HEK293 (cell line): ENCODE data around the gene MKKS.

Source experiments
- CTCF ChIA-PET: fragments of 350-600 bp; formaldehyde crosslinking; extraction: SDS; loops from one replicate; lab custom pipeline; 2021; ENCODE audit warnings: antibody characterized with exemption; lab: Yijun Ruan, JAX
- POLR2A ChIA-PET: fragments of 300-600 bp; formaldehyde crosslinking; extraction: SDS; loops from one replicate; lab custom pipeline; 2020; ENCODE audit warnings: antibody characterized with exemption, inconsistent platforms; lab: Yijun Ruan, JAX
- H3K27ac ChIP-seq: fragments of 200-500 bp; sonication (Bioruptor generic); 2 replicates; pipeline ENCODE4 v1.5.1; 2014; ENCODE audit warnings: low read depth, low read length, control low read depth, inconsistent platforms; ENCODE audit errors: extremely low read depth
- H3K36me3 ChIP-seq, 2 experiments: fragments of 200-500 bp in 1 of 2; sonication (Bioruptor generic) in 1 of 2; 1 replicate in 1 of 2; 2 replicates in 1 of 2; pipeline ENCODE4 v1.5.1; 2014 to 2017; ENCODE audit warnings: inconsistent platforms in 2 of 2, low read length in 2 of 2; ENCODE audit not compliant: control insufficient read depth in 2 of 2, insufficient read depth in 1 of 2
- H3K4me1 ChIP-seq: fragments of 200-500 bp; sonication (Bioruptor generic); 2 replicates; pipeline ENCODE4 v1.5.1; 2014; ENCODE audit warnings: mild to moderate bottlenecking, low read length, inconsistent platforms; ENCODE audit not compliant: control insufficient read depth, insufficient read depth
- H3K4me3 ChIP-seq: 2 replicates; pipeline ENCODE4 v1.5.1; 2011; ENCODE audit warnings: low read depth, mild to moderate bottlenecking, control low read depth, low read length, moderate library complexity
- H3K9me3 ChIP-seq: fragments of 200-500 bp; sonication (Bioruptor generic); 2 replicates; pipeline ENCODE4 v1.5.1; 2014; ENCODE audit warnings: low read depth, low read length, inconsistent platforms; ENCODE audit not compliant: control insufficient read depth, insufficient read depth
- GLI2 ChIP-seq: fragments of 450-650 bp; formaldehyde crosslinking; IDR thresholded peaks from 2 replicates; pipeline ENCODE4; 2017; ENCODE audit warnings: missing biosample characterization, missing genetic modification characterization, low read depth, borderline replicate concordance
- GLI4 ChIP-seq: fragments of 450-650 bp; formaldehyde crosslinking; IDR thresholded peaks from 2 replicates; pipeline ENCODE4 v1.5.1; 2016; ENCODE audit warnings: missing biosample characterization, missing genetic modification characterization
- GLIS1 ChIP-seq: fragments of 450-650 bp; formaldehyde crosslinking; IDR thresholded peaks from 2 replicates; pipeline ENCODE4 v1.5.1; 2016; ENCODE audit warnings: missing biosample characterization, missing genetic modification characterization
- IKZF3 ChIP-seq: fragments of 450-650 bp; IDR thresholded peaks from 2 replicates; pipeline ENCODE4 v1.5.0; 2018; ENCODE audit warnings: missing biosample characterization, mild to moderate bottlenecking, missing genetic modification characterization, moderate library complexity
- KLF16 ChIP-seq: fragments of 450-650 bp; formaldehyde crosslinking; IDR thresholded peaks from 2 replicates; pipeline ENCODE4 v1.5.1; 2017; ENCODE audit warnings: missing biosample characterization, missing genetic modification characterization
- KLF8 ChIP-seq: fragments of 450-650 bp; formaldehyde crosslinking; IDR thresholded peaks from 2 replicates; pipeline ENCODE4 v1.5.1; 2016; ENCODE audit warnings: missing biosample characterization, missing genetic modification characterization
- SALL2 ChIP-seq: fragments of 450-650 bp; formaldehyde crosslinking; IDR thresholded peaks from 2 replicates; pipeline ENCODE4 v1.5.0; 2017; ENCODE audit warnings: missing biosample characterization, mild to moderate bottlenecking, missing genetic modification characterization, borderline replicate concordance
- SCRT1 ChIP-seq: fragments of 450-650 bp; formaldehyde crosslinking; IDR thresholded peaks from 2 replicates; pipeline ENCODE4 v1.5.1; 2016; ENCODE audit warnings: missing biosample characterization, missing genetic modification characterization, borderline replicate concordance
- ZNF121 ChIP-seq: fragments of 450-650 bp; formaldehyde crosslinking; IDR thresholded peaks from 2 replicates; pipeline ENCODE4 v1.5.1; 2016; ENCODE audit warnings: missing biosample characterization, missing genetic modification characterization
- ZNF138 ChIP-seq: fragments of 450-650 bp; formaldehyde crosslinking; IDR thresholded peaks from 2 replicates; pipeline ENCODE4 v1.5.1; 2016; ENCODE audit warnings: missing biosample characterization, missing genetic modification characterization, borderline replicate concordance
- ZNF140 ChIP-seq: fragments of 450-650 bp; formaldehyde crosslinking; IDR thresholded peaks from 2 replicates; pipeline ENCODE4 v1.5.1; 2016; ENCODE audit warnings: missing biosample characterization, missing genetic modification characterization
- ZNF211 ChIP-seq: fragments of 450-650 bp; formaldehyde crosslinking; IDR thresholded peaks from 2 replicates; pipeline ENCODE4 v1.5.1; 2016; ENCODE audit warnings: low read depth, missing biosample characterization, missing genetic modification characterization
- ZNF311 ChIP-seq: fragments of 450-650 bp; formaldehyde crosslinking; IDR thresholded peaks from 2 replicates; pipeline ENCODE4 v1.5.1; 2017; ENCODE audit warnings: missing biosample characterization, missing genetic modification characterization, borderline replicate concordance
- ZNF473 ChIP-seq: fragments of 450-650 bp; formaldehyde crosslinking; IDR thresholded peaks from 2 replicates; pipeline ENCODE4 v1.5.1; 2017; ENCODE audit warnings: missing biosample characterization, missing genetic modification characterization
- ZNF510 ChIP-seq: fragments of 450-650 bp; formaldehyde crosslinking; IDR thresholded peaks from 2 replicates; pipeline ENCODE4 v1.5.1; 2018; ENCODE audit warnings: mild to moderate bottlenecking, missing genetic modification characterization, missing biosample characterization; ENCODE audit not compliant: insufficient replicate concordance
- ZNF544 ChIP-seq: fragments of 450-650 bp; formaldehyde crosslinking; IDR thresholded peaks from 2 replicates; pipeline ENCODE4 v1.5.0; 2017; ENCODE audit warnings: missing biosample characterization, missing genetic modification characterization
- ZNF555 ChIP-seq: fragments of 450-650 bp; formaldehyde crosslinking; conservative IDR thresholded peaks from 2 replicates; pipeline ENCODE4 v1.5.1; 2017; ENCODE audit warnings: missing biosample characterization, mild to moderate bottlenecking, missing genetic modification characterization, inconsistent platforms
- ZNF596 ChIP-seq: fragments of 450-650 bp; IDR thresholded peaks from 2 replicates; pipeline ENCODE4 v1.5.0; 2018; ENCODE audit warnings: missing biosample characterization, mild to moderate bottlenecking, missing genetic modification characterization, moderate library complexity
- ZNF610 ChIP-seq: fragments of 450-650 bp; formaldehyde crosslinking; IDR thresholded peaks from 2 replicates; pipeline ENCODE4 v1.5.1; 2016; ENCODE audit warnings: missing biosample characterization, missing genetic modification characterization, borderline replicate concordance
- ZNF664 ChIP-seq: fragments of 450-650 bp; formaldehyde crosslinking; IDR thresholded peaks from 2 replicates; pipeline ENCODE4 v1.5.1; 2016; ENCODE audit warnings: missing biosample characterization, missing genetic modification characterization
- ZNF701 ChIP-seq: fragments of 450-650 bp; formaldehyde crosslinking; IDR thresholded peaks from 2 replicates; pipeline ENCODE4 v1.5.1; 2016; ENCODE audit warnings: missing biosample characterization, missing genetic modification characterization
- ZSCAN30 ChIP-seq: fragments of 450-650 bp; IDR thresholded peaks from 2 replicates; pipeline ENCODE4 v1.5.1; 2018; ENCODE audit warnings: missing biosample characterization, mild to moderate bottlenecking, missing genetic modification characterization, moderate library complexity
- ZXDB ChIP-seq: fragments of 450-650 bp; formaldehyde crosslinking; IDR thresholded peaks from 2 replicates; pipeline ENCODE4 v1.5.1; 2016; ENCODE audit warnings: missing biosample characterization, missing genetic modification characterization
- TF ChIP-seq, protein P1 (sequence below): fragments of 450-650 bp; formaldehyde crosslinking; IDR thresholded peaks from 2 replicates; pipeline ENCODE4 v1.5.1; 2016; ENCODE audit warnings: missing biosample characterization, missing genetic modification characterization, borderline replicate concordance
- TF ChIP-seq, protein P2 (sequence below): fragments of 450-650 bp; formaldehyde crosslinking; IDR thresholded peaks from 2 replicates; pipeline ENCODE4 v1.5.1; 2016; ENCODE audit warnings: missing biosample characterization, missing genetic modification characterization
- TF ChIP-seq, protein P3 (sequence below): fragments of 450-650 bp; formaldehyde crosslinking; IDR thresholded peaks from 2 replicates; pipeline ENCODE4 v1.5.1; 2016; ENCODE audit warnings: missing biosample characterization, missing genetic modification characterization

MKKS gene

DNA sequence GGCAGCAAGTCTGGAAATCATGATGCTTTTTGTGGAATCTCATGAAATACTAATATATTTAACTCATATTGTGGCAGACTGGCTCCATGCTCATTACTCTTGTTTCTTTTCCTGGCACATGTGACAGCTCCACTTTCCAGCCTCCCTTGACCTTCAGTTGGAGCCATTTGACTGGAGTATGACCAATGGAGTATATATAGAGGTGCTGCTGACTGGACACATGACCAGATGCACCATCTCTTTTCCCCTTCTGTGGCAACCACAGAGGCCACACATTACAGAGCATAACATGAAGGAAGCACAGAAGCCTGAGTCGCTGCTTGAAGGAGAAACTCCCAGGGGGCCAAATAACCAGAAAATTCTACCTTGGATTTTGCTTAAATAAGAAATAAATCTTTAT, 77.4 kb downstream of the MKKS start:
- Histone ChIP-seq H3K4me3 (no peak overlapping the region), H3K36me3 (no peaks in the 10 kb centered on the region), H3K4me1 (peaks cover 20% of the 10 kb centered on the region), H3K27ac (no peak overlapping the region), H3K9me3 (no peaks in the 10 kb centered on the region)
- TF ChIP-seq ZNF311 (tag by site-specific recombination), result no peak
- TF ChIP-seq ZNF701 (tag by site-specific recombination), result no peak
- TF ChIP-seq KLF8 (tag by site-specific recombination), result no peak
- TF ChIP-seq ZNF121, result no peak
- TF ChIP-seq, protein P1, sequence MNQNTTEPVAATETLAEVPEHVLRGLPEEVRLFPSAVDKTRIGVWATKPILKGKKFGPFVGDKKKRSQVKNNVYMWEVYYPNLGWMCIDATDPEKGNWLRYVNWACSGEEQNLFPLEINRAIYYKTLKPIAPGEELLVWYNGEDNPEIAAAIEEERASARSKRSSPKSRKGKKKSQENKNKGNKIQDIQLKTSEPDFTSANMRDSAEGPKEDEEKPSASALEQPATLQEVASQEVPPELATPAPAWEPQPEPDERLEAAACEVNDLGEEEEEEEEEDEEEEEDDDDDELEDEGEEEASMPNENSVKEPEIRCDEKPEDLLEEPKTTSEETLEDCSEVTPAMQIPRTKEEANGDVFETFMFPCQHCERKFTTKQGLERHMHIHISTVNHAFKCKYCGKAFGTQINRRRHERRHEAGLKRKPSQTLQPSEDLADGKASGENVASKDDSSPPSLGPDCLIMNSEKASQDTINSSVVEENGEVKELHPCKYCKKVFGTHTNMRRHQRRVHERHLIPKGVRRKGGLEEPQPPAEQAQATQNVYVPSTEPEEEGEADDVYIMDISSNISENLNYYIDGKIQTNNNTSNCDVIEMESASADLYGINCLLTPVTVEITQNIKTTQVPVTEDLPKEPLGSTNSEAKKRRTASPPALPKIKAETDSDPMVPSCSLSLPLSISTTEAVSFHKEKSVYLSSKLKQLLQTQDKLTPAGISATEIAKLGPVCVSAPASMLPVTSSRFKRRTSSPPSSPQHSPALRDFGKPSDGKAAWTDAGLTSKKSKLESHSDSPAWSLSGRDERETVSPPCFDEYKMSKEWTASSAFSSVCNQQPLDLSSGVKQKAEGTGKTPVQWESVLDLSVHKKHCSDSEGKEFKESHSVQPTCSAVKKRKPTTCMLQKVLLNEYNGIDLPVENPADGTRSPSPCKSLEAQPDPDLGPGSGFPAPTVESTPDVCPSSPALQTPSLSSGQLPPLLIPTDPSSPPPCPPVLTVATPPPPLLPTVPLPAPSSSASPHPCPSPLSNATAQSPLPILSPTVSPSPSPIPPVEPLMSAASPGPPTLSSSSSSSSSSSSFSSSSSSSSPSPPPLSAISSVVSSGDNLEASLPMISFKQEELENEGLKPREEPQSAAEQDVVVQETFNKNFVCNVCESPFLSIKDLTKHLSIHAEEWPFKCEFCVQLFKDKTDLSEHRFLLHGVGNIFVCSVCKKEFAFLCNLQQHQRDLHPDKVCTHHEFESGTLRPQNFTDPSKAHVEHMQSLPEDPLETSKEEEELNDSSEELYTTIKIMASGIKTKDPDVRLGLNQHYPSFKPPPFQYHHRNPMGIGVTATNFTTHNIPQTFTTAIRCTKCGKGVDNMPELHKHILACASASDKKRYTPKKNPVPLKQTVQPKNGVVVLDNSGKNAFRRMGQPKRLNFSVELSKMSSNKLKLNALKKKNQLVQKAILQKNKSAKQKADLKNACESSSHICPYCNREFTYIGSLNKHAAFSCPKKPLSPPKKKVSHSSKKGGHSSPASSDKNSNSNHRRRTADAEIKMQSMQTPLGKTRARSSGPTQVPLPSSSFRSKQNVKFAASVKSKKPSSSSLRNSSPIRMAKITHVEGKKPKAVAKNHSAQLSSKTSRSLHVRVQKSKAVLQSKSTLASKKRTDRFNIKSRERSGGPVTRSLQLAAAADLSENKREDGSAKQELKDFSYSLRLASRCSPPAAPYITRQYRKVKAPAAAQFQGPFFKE (tag by site-specific recombination), result no peak
- TF ChIP-seq ZXDB (tag by site-specific recombination), result no peak
- no peak for TF ChIP-seq GLI2 (tag by site-specific recombination)
- no peak for TF ChIP-seq ZNF211
- TF ChIP-seq ZNF473, result no peak
- no peak for TF ChIP-seq KLF16
- TF ChIP-seq ZNF140 (tag by site-specific recombination), result no peak
- TF ChIP-seq, protein P2, sequence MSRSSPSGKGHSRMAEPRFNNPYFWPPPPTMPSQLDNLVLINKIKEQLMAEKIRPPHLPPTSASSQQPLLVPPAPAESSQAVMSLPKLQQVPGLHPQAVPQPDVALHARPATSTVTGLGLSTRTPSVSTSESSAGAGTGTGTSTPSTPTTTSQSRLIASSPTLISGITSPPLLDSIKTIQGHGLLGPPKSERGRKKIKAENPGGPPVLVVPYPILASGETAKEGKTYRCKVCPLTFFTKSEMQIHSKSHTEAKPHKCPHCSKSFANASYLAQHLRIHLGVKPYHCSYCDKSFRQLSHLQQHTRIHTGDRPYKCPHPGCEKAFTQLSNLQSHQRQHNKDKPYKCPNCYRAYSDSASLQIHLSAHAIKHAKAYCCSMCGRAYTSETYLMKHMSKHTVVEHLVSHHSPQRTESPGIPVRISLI, result no peak
- no peak for TF ChIP-seq ZNF610 (tag by site-specific recombination)
- no peak for TF ChIP-seq ZNF555 (tag by site-specific recombination)
- no peak for TF ChIP-seq ZSCAN30 (tag by site-specific recombination)
- TF ChIP-seq ZNF138, result no peak
- TF ChIP-seq IKZF3 (tag by site-specific recombination), result no peak
- no peak for TF ChIP-seq ZNF544 (tag by site-specific recombination)
- CTCF ChIA-PET, result no interaction called here
- POLR2A ChIA-PET, result no interaction called here

DNA sequence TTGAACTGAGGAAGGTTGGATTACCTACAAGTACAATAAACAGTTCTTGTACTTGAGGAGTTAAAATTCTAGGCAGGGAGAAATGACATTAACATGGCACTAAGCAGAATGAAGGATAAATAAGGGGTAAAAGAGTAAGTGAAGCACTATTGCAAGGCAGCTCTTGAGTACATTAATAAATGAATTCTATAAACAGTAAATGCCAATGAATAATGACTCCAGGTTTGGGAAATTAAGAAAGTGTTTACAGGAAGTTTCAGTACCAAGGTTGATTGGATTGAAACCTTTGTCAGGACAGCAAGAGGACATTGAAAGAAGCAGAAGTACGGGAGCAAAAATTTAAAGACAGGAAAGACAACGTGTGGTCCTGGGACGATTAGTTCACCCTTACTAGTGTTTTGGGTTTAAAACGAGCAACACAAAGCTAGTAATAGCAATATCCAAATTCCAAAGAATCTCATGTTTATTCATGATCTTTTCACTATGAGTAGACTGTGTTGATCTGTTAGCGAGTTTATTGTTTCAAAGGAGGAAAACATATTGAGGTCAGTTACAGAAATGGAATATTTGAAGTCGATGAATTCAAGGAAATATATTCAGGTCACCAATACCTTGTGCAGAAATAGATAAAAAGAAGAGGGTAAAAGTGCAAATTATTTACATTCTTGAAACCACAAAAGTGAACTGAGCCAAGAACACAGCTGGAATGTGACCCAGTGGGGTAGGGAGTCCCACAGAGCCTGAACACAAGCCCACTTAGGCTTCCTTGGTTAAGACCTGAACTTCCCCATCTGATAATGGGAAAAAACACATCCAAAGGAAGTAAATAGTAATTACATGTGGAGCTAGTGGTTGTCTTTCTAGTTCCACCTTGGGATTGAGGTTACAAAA, 80.8 kb downstream of the MKKS start:
- peak overlapping the region; percentile 46 for H3K27ac ChIP-seq
- CTCF ChIA-PET, result interaction anchor here (0.6 to 2.0 kb wide), 7 partner anchors 21 to 375 kb away, joined by 3 to 5 read pairs (median 3); no protein-coding TSS in a partner anchor
- peaks cover 17% of the 10 kb centered on the region for H3K4me1 ChIP-seq
- TF ChIP-seq GLIS1 (tag by site-specific recombination) (peak; percentile 67), GLI4 (tag by site-specific recombination) (no peak), ZNF510 (tag by site-specific recombination) (no peak), SALL2 (tag by site-specific recombination) (no peak), ZNF596 (tag by site-specific recombination) (no peak; the same call in 1 of the 2 replicates), ZNF664 (no peak), SCRT1 (tag by site-specific recombination) (no peak)
- TF ChIP-seq, protein P3, sequence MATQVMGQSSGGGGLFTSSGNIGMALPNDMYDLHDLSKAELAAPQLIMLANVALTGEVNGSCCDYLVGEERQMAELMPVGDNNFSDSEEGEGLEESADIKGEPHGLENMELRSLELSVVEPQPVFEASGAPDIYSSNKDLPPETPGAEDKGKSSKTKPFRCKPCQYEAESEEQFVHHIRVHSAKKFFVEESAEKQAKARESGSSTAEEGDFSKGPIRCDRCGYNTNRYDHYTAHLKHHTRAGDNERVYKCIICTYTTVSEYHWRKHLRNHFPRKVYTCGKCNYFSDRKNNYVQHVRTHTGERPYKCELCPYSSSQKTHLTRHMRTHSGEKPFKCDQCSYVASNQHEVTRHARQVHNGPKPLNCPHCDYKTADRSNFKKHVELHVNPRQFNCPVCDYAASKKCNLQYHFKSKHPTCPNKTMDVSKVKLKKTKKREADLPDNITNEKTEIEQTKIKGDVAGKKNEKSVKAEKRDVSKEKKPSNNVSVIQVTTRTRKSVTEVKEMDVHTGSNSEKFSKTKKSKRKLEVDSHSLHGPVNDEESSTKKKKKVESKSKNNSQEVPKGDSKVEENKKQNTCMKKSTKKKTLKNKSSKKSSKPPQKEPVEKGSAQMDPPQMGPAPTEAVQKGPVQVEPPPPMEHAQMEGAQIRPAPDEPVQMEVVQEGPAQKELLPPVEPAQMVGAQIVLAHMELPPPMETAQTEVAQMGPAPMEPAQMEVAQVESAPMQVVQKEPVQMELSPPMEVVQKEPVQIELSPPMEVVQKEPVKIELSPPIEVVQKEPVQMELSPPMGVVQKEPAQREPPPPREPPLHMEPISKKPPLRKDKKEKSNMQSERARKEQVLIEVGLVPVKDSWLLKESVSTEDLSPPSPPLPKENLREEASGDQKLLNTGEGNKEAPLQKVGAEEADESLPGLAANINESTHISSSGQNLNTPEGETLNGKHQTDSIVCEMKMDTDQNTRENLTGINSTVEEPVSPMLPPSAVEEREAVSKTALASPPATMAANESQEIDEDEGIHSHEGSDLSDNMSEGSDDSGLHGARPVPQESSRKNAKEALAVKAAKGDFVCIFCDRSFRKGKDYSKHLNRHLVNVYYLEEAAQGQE (tag by site-specific recombination), result no peak

More for the DNA sequence above, 80.8 kb downstream of the MKKS start:
- H3K9me3 ChIP-seq, result no peaks in the 10 kb centered on the region
- POLR2A ChIA-PET, result interaction anchor here (1.1 to 1.6 kb wide), 2 partner anchors 81 kb away, joined by 3 to 6 read pairs; partner anchors contain the start of gene MKKS
- no peak overlapping the region for H3K4me3 ChIP-seq
- no peaks in the 10 kb centered on the region for H3K36me3 ChIP-seq
